ENCODE measurements around the gene ZNF668. TPM values are rescaled to one million over a fixed set of nuclear protein-coding genes. Genes with fewer than 3 reads are reported as not detected.

ZNF668 gene
- total and polyA plus RNA-seq, 2 of the 13 experiments (the other 11 are each of a cell fraction or from before 2014, with no cell fraction given), result 3.8 to 9.8 TPM

- peak; percentile 35; the same call in 1 of the 2 replicates for TF ChIP-seq FOXA3 (CRISPR knock-in tag; IDR thresholded peaks at IDR 0.05)
- peak; percentile 45; the same call in 1 of the 2 replicates for TF ChIP-seq SOX5 (CRISPR knock-in tag; IDR thresholded peaks at IDR 0.05; ENCODE audit: borderline replicate concordance)
- peak; percentile 49; the same call in 1 of the 2 replicates for TF ChIP-seq ZMYM2 (CRISPR knock-in tag; IDR thresholded peaks at IDR 0.05)
- TF ChIP-seq PAXIP1 (CRISPR knock-in tag; conservative IDR thresholded peaks at IDR 0.05), result peak; percentile 48
- no peak for TF ChIP-seq ZBTB40 (IDR thresholded peaks at IDR 0.05)
- TF ChIP-seq ZBTB40 (CRISPR knock-in tag; IDR thresholded peaks at IDR 0.05), result no peak
- no peak for TF ChIP-seq TEF (CRISPR knock-in tag; IDR thresholded peaks at IDR 0.05)
- peak; percentile 22; the same call in 1 of the 2 replicates for TF ChIP-seq BORCS8-MEF2B (CRISPR knock-in tag; IDR thresholded peaks at IDR 0.05)
- no peak for TF ChIP-seq MED13 (CRISPR knock-in tag; IDR thresholded peaks at IDR 0.05)
- no peak for TF ChIP-seq CEBPB (IDR thresholded peaks at IDR 0.05; ENCODE audit: borderline replicate concordance, low read depth, low read length)
- TF ChIP-seq SKIL (CRISPR knock-in tag; IDR thresholded peaks at IDR 0.05; ENCODE audit: borderline replicate concordance), result peak; percentile 23; the same call in 1 of the 2 replicates
Observed at GRCh38 chr16:31043352-31043751, 30.7 kb downstream of the ZNF668 start (continued).

Data from HepG2 (cell line).